ENCODE data around the gene CARD9.

DNA sequence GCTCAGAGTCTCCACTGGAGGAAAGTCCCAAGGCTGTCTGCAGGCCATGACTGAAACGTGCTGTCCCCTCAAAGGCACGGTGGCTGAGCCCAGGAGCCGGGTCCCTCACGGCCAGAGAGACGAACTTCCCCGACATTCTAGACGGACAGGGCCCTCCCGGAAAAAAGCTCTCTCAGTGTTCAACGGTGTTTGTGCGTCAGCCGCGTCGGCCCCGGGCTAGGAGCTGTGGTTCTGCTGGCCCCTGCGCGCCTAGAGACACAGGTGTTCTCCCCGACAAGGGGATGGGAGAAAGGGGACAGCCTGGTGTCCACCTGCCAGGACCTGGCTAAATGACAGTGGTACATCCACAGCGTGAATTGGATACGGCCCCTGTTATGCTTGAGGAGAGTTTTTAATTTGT is 51.9 kb downstream of the CARD9 start:
- TF ChIP-seq, protein P1, sequence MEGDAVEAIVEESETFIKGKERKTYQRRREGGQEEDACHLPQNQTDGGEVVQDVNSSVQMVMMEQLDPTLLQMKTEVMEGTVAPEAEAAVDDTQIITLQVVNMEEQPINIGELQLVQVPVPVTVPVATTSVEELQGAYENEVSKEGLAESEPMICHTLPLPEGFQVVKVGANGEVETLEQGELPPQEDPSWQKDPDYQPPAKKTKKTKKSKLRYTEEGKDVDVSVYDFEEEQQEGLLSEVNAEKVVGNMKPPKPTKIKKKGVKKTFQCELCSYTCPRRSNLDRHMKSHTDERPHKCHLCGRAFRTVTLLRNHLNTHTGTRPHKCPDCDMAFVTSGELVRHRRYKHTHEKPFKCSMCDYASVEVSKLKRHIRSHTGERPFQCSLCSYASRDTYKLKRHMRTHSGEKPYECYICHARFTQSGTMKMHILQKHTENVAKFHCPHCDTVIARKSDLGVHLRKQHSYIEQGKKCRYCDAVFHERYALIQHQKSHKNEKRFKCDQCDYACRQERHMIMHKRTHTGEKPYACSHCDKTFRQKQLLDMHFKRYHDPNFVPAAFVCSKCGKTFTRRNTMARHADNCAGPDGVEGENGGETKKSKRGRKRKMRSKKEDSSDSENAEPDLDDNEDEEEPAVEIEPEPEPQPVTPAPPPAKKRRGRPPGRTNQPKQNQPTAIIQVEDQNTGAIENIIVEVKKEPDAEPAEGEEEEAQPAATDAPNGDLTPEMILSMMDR (conservative IDR thresholded peaks at IDR 0.05; ENCODE audit: low read depth, low read length) = no peak
- TF ChIP-seq EZH2 (IDR thresholded peaks at IDR 0.05; ENCODE audit: low read length, unreplicated experiment) (no peak), EZH2phosphoT487 (IDR thresholded peaks at IDR 0.05; ENCODE audit: borderline replicate concordance, low read length) (no peak)
